HEK293 (cell line): ENCODE measurements around the gene PBRM1.

Source experiments
- CTCF ChIA-PET: fragments of 350-600 bp; formaldehyde crosslinking; extraction: SDS; loops from one replicate; lab custom pipeline; 2021; ENCODE audit warnings: antibody characterized with exemption; lab: Yijun Ruan, JAX
- POLR2A ChIA-PET: fragments of 300-600 bp; formaldehyde crosslinking; extraction: SDS; loops from one replicate; lab custom pipeline; 2020; ENCODE audit warnings: antibody characterized with exemption, inconsistent platforms; lab: Yijun Ruan, JAX
- H3K27ac ChIP-seq: fragments of 200-500 bp; sonication (Bioruptor generic); 2 replicates; pipeline ENCODE4 v1.5.1; 2014; ENCODE audit warnings: low read depth, low read length, control low read depth, inconsistent platforms; ENCODE audit errors: extremely low read depth
- H3K36me3 ChIP-seq, 2 experiments: fragments of 200-500 bp in 1 of 2; sonication (Bioruptor generic) in 1 of 2; 1 replicate in 1 of 2; 2 replicates in 1 of 2; pipeline ENCODE4 v1.5.1; 2014 to 2017; ENCODE audit warnings: inconsistent platforms in 2 of 2, low read length in 2 of 2; ENCODE audit not compliant: control insufficient read depth in 2 of 2, insufficient read depth in 1 of 2
- H3K4me1 ChIP-seq: fragments of 200-500 bp; sonication (Bioruptor generic); 2 replicates; pipeline ENCODE4 v1.5.1; 2014; ENCODE audit warnings: mild to moderate bottlenecking, low read length, inconsistent platforms; ENCODE audit not compliant: control insufficient read depth, insufficient read depth
- H3K4me3 ChIP-seq: 2 replicates; pipeline ENCODE4 v1.5.1; 2011; ENCODE audit warnings: low read depth, mild to moderate bottlenecking, control low read depth, low read length, moderate library complexity
- H3K9me3 ChIP-seq: fragments of 200-500 bp; sonication (Bioruptor generic); 2 replicates; pipeline ENCODE4 v1.5.1; 2014; ENCODE audit warnings: low read depth, low read length, inconsistent platforms; ENCODE audit not compliant: control insufficient read depth, insufficient read depth
- GFI1B ChIP-seq: fragments of 450-650 bp; formaldehyde crosslinking; IDR thresholded peaks from 2 replicates; pipeline ENCODE4 v1.5.1; 2016; ENCODE audit warnings: missing biosample characterization, missing genetic modification characterization
- GLI4 ChIP-seq: fragments of 450-650 bp; formaldehyde crosslinking; IDR thresholded peaks from 2 replicates; pipeline ENCODE4 v1.5.1; 2016; ENCODE audit warnings: missing biosample characterization, missing genetic modification characterization
- IKZF3 ChIP-seq: fragments of 450-650 bp; IDR thresholded peaks from 2 replicates; pipeline ENCODE4 v1.5.0; 2018; ENCODE audit warnings: missing biosample characterization, mild to moderate bottlenecking, missing genetic modification characterization, moderate library complexity
- KLF16 ChIP-seq: fragments of 450-650 bp; formaldehyde crosslinking; IDR thresholded peaks from 2 replicates; pipeline ENCODE4 v1.5.1; 2017; ENCODE audit warnings: missing biosample characterization, missing genetic modification characterization
- KLF17 ChIP-seq: fragments of 450-650 bp; formaldehyde crosslinking; IDR thresholded peaks from 2 replicates; pipeline ENCODE4 v1.5.1; 2016; ENCODE audit warnings: missing biosample characterization, missing genetic modification characterization
- OSR2 ChIP-seq: fragments of 450-650 bp; formaldehyde crosslinking; IDR thresholded peaks from 2 replicates; pipeline ENCODE4 v1.5.1; 2016; ENCODE audit warnings: missing biosample characterization, missing genetic modification characterization
- PRDM6 ChIP-seq: fragments of 450-650 bp; formaldehyde crosslinking; IDR thresholded peaks from 2 replicates; pipeline ENCODE4 v1.5.1; 2017; ENCODE audit warnings: missing biosample characterization, missing genetic modification characterization
- SCRT2 ChIP-seq: fragments of 450-650 bp; formaldehyde crosslinking; IDR thresholded peaks from 2 replicates; pipeline ENCODE4 v1.5.1; 2016; ENCODE audit warnings: missing biosample characterization, missing genetic modification characterization
- ZBTB17 ChIP-seq: fragments of 450-650 bp; formaldehyde crosslinking; IDR thresholded peaks from 2 replicates; pipeline ENCODE4 v1.5.1; 2016; ENCODE audit warnings: missing biosample characterization, missing genetic modification characterization
- ZBTB8A ChIP-seq: fragments of 450-650 bp; formaldehyde crosslinking; IDR thresholded peaks from 2 replicates; pipeline ENCODE4 v1.5.1; 2016; ENCODE audit warnings: missing biosample characterization, missing genetic modification characterization
- ZIC2 ChIP-seq: fragments of 450-650 bp; formaldehyde crosslinking; IDR thresholded peaks from 2 replicates; pipeline ENCODE4 v1.5.1; 2016; ENCODE audit warnings: missing biosample characterization, missing genetic modification characterization
- ZNF114 ChIP-seq: fragments of 450-650 bp; formaldehyde crosslinking; IDR thresholded peaks from 2 replicates; pipeline ENCODE4 v1.5.0; 2017; ENCODE audit warnings: missing biosample characterization, missing genetic modification characterization
- ZNF155 ChIP-seq: fragments of 450-650 bp; formaldehyde crosslinking; IDR thresholded peaks from 2 replicates; pipeline ENCODE4 v1.5.1; 2016; ENCODE audit warnings: missing biosample characterization, missing genetic modification characterization
- ZNF169 ChIP-seq: fragments of 450-650 bp; formaldehyde crosslinking; IDR thresholded peaks from 2 replicates; pipeline ENCODE4 v1.5.1; 2016; ENCODE audit warnings: missing biosample characterization, missing genetic modification characterization
- ZNF18 ChIP-seq: fragments of 450-650 bp; formaldehyde crosslinking; IDR thresholded peaks from 2 replicates; pipeline ENCODE4 v1.5.1; 2016; ENCODE audit warnings: missing biosample characterization, missing genetic modification characterization
- ZNF223 ChIP-seq: fragments of 450-650 bp; formaldehyde crosslinking; IDR thresholded peaks from 2 replicates; pipeline ENCODE4 v1.5.1; 2016; ENCODE audit warnings: missing biosample characterization, missing genetic modification characterization
- ZNF292 ChIP-seq: fragments of 450-650 bp; formaldehyde crosslinking; IDR thresholded peaks from 2 replicates; pipeline ENCODE4 v1.5.1; 2016; ENCODE audit warnings: low read depth, missing biosample characterization, missing genetic modification characterization, borderline replicate concordance
- ZNF335 ChIP-seq: fragments of 450-650 bp; formaldehyde crosslinking; conservative IDR thresholded peaks from 2 replicates; pipeline ENCODE4 v1.5.1; 2016; ENCODE audit warnings: missing biosample characterization, missing genetic modification characterization
- ZNF404 ChIP-seq: fragments of 450-650 bp; formaldehyde crosslinking; IDR thresholded peaks from 2 replicates; pipeline ENCODE4 v1.5.1; 2017; ENCODE audit warnings: missing biosample characterization, missing genetic modification characterization
- ZNF423 ChIP-seq: fragments of 450-650 bp; formaldehyde crosslinking; IDR thresholded peaks from 2 replicates; pipeline ENCODE4 v1.5.1; 2016; ENCODE audit warnings: missing biosample characterization, missing genetic modification characterization
- ZNF514 ChIP-seq: fragments of 450-650 bp; formaldehyde crosslinking; IDR thresholded peaks from 2 replicates; pipeline ENCODE4 v1.5.1; 2016; ENCODE audit warnings: missing biosample characterization, missing genetic modification characterization
- ZNF837 ChIP-seq: fragments of 450-650 bp; formaldehyde crosslinking; IDR thresholded peaks from 2 replicates; pipeline ENCODE4 v1.5.1; 2016; ENCODE audit warnings: missing biosample characterization, missing genetic modification characterization
- ZSCAN16 ChIP-seq: fragments of 450-650 bp; formaldehyde crosslinking; IDR thresholded peaks from 2 replicates; pipeline ENCODE4 v1.5.1; 2016; ENCODE audit warnings: missing biosample characterization, missing genetic modification characterization
- ZSCAN30 ChIP-seq: fragments of 450-650 bp; IDR thresholded peaks from 2 replicates; pipeline ENCODE4 v1.5.1; 2018; ENCODE audit warnings: missing biosample characterization, mild to moderate bottlenecking, missing genetic modification characterization, moderate library complexity

Gene PBRM1

GRCh38 chr3:52511509-52511908 lies 174.2 kb downstream of the PBRM1 start:
- H3K9me3 ChIP-seq, result no peaks in the 10 kb centered on the region
- no peak overlapping the region for H3K27ac ChIP-seq
- POLR2A ChIA-PET, result interaction anchor here (1.1 to 1.3 kb wide), 2 partner anchors 15 to 25 kb away, joined by 3 to 5 read pairs; partner anchors contain the start of gene UQCC5
- H3K36me3 ChIP-seq, result no peaks in the 10 kb centered on the region
- TF ChIP-seq ZNF423 (tag by site-specific recombination), result no peak
- TF ChIP-seq, all 188 proteins: peak for 0
- CTCF ChIA-PET, result interaction anchor here (0.5 kb wide), 1 partner anchor 416 kb away, joined by 4 read pairs; no protein-coding TSS in a partner anchor
- Histone ChIP-seq H3K4me1 (no peaks in the 10 kb centered on the region), H3K4me3 (no peak overlapping the region)

GRCh38 chr3:52509753-52510328 lies 175.9 kb downstream of the PBRM1 start:
- Histone ChIP-seq H3K27ac (no peak overlapping the region), H3K4me3 (no peak overlapping the region)
- CTCF ChIA-PET, result no interaction called here
- no peak for TF ChIP-seq PRDM6
- no peak for TF ChIP-seq ZNF514 (tag by site-specific recombination)
- TF ChIP-seq ZNF292 (tag by site-specific recombination), result no peak
- TF ChIP-seq GLI4 (tag by site-specific recombination), result no peak
- TF ChIP-seq ZNF335 (tag by site-specific recombination), result no peak
- no peak for TF ChIP-seq OSR2
- TF ChIP-seq ZBTB17 (tag by site-specific recombination), result no peak
- TF ChIP-seq ZNF223 (tag by site-specific recombination), result no peak
- TF ChIP-seq ZSCAN16 (tag by site-specific recombination), result no peak
- no peak for TF ChIP-seq ZNF404
- no peak for TF ChIP-seq ZNF169 (tag by site-specific recombination)
- TF ChIP-seq ZSCAN30 (tag by site-specific recombination), result no peak
- no peak for TF ChIP-seq GFI1B (tag by site-specific recombination)
- TF ChIP-seq KLF16 (tag by site-specific recombination), result no peak
- no peak for TF ChIP-seq ZNF155 (tag by site-specific recombination)
- TF ChIP-seq ZNF837, result no peak
- TF ChIP-seq SCRT2 (tag by site-specific recombination), result no peak
- no peak for TF ChIP-seq IKZF3 (tag by site-specific recombination)
- TF ChIP-seq ZBTB8A (tag by site-specific recombination), result no peak
- TF ChIP-seq, all 188 proteins: peak for 0
- no peaks in the 10 kb centered on the region for H3K36me3 ChIP-seq
- POLR2A ChIA-PET, result no interaction called here
- no peaks in the 10 kb centered on the region for H3K4me1 ChIP-seq
- H3K9me3 ChIP-seq, result no peaks in the 10 kb centered on the region

- no peak overlapping the region for H3K4me3 ChIP-seq
- H3K27ac ChIP-seq, result no peak overlapping the region
- H3K4me1 ChIP-seq, result no peaks in the 10 kb centered on the region
- no peaks in the 10 kb centered on the region for H3K36me3 ChIP-seq
- TF ChIP-seq KLF17 (peak; percentile 71; the same call in 1 of the 2 replicates), ZIC2 (tag by site-specific recombination) (peak; percentile 65), ZNF114 (tag by site-specific recombination) (no peak), ZNF18 (peak; percentile 47; the same call in 1 of the 2 replicates)
- POLR2A ChIA-PET, result no interaction called here
- CTCF ChIA-PET, result interaction anchor here (0.7 kb wide), 1 partner anchor 37 kb away, joined by 3 read pairs; no protein-coding TSS in a partner anchor
- no peaks in the 10 kb centered on the region for H3K9me3 ChIP-seq
Measured at GRCh38 chr3:52507359-52507758, 178.4 kb downstream of the PBRM1 start.
